Measurements from ENCODE around the gene DMRTB1. TPM values are rescaled to one million over a fixed set of nuclear protein-coding genes. Genes with fewer than 3 reads are reported as not detected.

DMRTB1 gene
- total and polyA plus RNA-seq, 2 donors (not counting 1 experiment from before 2014, with no cell fraction given) = not detected

DNA sequence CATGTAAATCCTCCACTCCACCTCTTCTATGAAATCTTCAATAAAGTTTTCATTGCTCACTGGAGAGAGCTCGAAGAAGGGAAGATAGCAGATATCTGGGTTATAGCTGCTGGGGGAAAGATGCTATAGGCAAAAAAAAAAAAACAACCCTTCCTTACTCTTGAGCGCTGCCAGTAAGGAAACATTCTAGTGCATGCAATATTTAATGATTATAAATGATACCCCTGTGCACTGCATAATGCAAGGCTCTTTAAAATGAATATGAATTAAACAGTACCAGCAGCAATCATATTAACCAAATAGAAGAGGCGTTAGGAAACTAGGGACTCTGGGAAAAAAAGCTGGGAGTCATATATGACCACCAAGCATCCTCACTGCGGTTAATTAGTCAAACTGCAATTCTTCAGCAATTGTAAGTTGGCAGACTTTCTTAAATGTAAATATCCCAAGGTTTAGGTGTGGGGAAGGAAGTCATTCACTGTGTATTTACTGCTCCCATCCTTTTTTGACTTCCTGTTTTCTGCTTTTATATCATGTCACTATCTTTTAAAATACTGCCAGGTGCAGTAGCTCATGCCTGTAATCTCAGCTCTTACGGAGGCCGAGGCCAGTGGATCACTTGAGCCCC is 3.7 kb upstream of the DMRTB1 start:
- POLR2A ChIA-PET = no interaction called here
- Histone ChIP-seq H3K27ac (ENCODE audit: low read length in 2 of 2) (no peak overlapping the region), H3K9me3 (ENCODE audit: control extremely low read depth in 1 of 3, control insufficient read depth in 2 of 3, insufficient read depth in 1 of 3, low read length in 2 of 3) (no peaks in the 10 kb centered on the region), H4K20me1 (ENCODE audit: control insufficient read depth, insufficient read depth, low read length, poor library complexity, severe bottlenecking) (no peaks in the 10 kb centered on the region), H3K9ac (ENCODE audit: low read length) (no peak overlapping the region), H3K27me3 (replicated peaks in 1 of 4; ENCODE audit: control extremely low read depth in 1 of 4, control insufficient read depth in 3 of 4, insufficient read depth in 4 of 4, low read length in 3 of 4) (no peaks in the 10 kb centered on the region), H3K36me3 (replicated peaks in 1 of 2; ENCODE audit: control extremely low read depth in 1 of 2, control insufficient read depth in 1 of 2, extremely low read depth in 1 of 2, insufficient read depth in 2 of 2, low read length in 1 of 2) (no peaks in the 10 kb centered on the region), H3K4me1 (ENCODE audit: control insufficient read depth in 2 of 2, insufficient read depth in 2 of 2, low read length in 2 of 2) (no peaks in the 10 kb centered on the region), H3K4me2 (replicated peaks; ENCODE audit: low read depth, low read length, poor library complexity, severe bottlenecking) (no peak overlapping the region), H2AFZ (ENCODE audit: insufficient read depth, low read depth, low read length, poor library complexity, severe bottlenecking) (no peak overlapping the region), H3K4me3 (ENCODE audit: control extremely low read depth in 1 of 5, extremely low read depth in 1 of 5, insufficient read depth in 1 of 5, low read depth in 2 of 5, low read length in 4 of 5) (no peak overlapping the region), H3K79me2 (ENCODE audit: control insufficient read depth, insufficient read depth, low read length) (no peaks in the 10 kb centered on the region)
- ATAC-seq (ENCODE audit: low read depth) (no peak), DNase-seq (no peak)
- Mint-ChIP-seq H3K4me3 (no peak overlapping the region), H3K4me1 (no peaks in the 10 kb centered on the region), H3K27ac (no peak overlapping the region), H3K27me3 (peaks cover 15% of the 10 kb centered on the region), H3K9me3 (ENCODE audit: insufficient read depth) (no peaks in the 10 kb centered on the region)
- no CpG with 5 or more reads among the region's 6 CpGs for WGBS (ENCODE audit: insufficient coverage)
- TF ChIP-seq EZH2 (IDR thresholded peaks at IDR 0.05; ENCODE audit: borderline replicate concordance, insufficient read depth, low read depth, low read length, poor library complexity, severe bottlenecking) = no peak
- TF ChIP-seq, protein P1, sequence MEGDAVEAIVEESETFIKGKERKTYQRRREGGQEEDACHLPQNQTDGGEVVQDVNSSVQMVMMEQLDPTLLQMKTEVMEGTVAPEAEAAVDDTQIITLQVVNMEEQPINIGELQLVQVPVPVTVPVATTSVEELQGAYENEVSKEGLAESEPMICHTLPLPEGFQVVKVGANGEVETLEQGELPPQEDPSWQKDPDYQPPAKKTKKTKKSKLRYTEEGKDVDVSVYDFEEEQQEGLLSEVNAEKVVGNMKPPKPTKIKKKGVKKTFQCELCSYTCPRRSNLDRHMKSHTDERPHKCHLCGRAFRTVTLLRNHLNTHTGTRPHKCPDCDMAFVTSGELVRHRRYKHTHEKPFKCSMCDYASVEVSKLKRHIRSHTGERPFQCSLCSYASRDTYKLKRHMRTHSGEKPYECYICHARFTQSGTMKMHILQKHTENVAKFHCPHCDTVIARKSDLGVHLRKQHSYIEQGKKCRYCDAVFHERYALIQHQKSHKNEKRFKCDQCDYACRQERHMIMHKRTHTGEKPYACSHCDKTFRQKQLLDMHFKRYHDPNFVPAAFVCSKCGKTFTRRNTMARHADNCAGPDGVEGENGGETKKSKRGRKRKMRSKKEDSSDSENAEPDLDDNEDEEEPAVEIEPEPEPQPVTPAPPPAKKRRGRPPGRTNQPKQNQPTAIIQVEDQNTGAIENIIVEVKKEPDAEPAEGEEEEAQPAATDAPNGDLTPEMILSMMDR (IDR thresholded peaks at IDR 0.05) = no peak
- intact Hi-C loops (cut with micrococcal nuclease) = no loop called here
- CTCF ChIA-PET = no interaction called here

DNA sequence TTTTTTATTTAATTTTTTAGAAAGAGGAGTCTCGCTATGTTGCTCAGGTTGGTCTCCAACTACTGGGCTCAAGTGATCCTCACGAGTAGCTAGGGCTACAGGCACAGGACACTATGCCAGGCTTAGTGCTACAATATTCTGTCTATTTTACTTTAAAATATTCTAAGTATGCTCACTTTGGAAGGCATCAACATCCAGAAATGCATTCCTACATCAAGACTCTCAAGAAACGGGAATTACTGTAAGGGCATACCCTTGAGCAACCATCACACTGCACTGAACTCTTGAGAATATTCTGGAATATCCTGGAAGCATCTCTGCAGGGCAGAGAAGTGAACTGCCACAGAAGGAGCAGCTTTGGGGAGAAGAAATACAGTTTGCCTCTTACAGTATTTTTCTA is 565 bp upstream of the DMRTB1 start:
- no peak overlapping the region for H3K27ac Mint-ChIP-seq
- Histone ChIP-seq H3K27ac (ENCODE audit: low read length in 2 of 2) (no peak overlapping the region), H3K79me2 (ENCODE audit: control insufficient read depth, insufficient read depth, low read length) (no peaks in the 10 kb centered on the region), H2AFZ (ENCODE audit: insufficient read depth, low read depth, low read length, poor library complexity, severe bottlenecking) (no peak overlapping the region), H3K36me3 (replicated peaks in 1 of 2; ENCODE audit: control extremely low read depth in 1 of 2, control insufficient read depth in 1 of 2, extremely low read depth in 1 of 2, insufficient read depth in 2 of 2, low read length in 1 of 2) (no peaks in the 10 kb centered on the region), H3K4me2 (replicated peaks; ENCODE audit: low read depth, low read length, poor library complexity, severe bottlenecking) (no peak overlapping the region), H3K9ac (ENCODE audit: low read length) (no peak overlapping the region), H4K20me1 (ENCODE audit: control insufficient read depth, insufficient read depth, low read length, poor library complexity, severe bottlenecking) (no peaks in the 10 kb centered on the region), H3K4me3 (ENCODE audit: control extremely low read depth in 1 of 5, extremely low read depth in 1 of 5, insufficient read depth in 1 of 5, low read depth in 2 of 5, low read length in 4 of 5) (no peak overlapping the region), H3K9me3 (ENCODE audit: control extremely low read depth in 1 of 3, control insufficient read depth in 2 of 3, insufficient read depth in 1 of 3, low read length in 2 of 3) (no peaks in the 10 kb centered on the region), H3K27me3 (replicated peaks in 1 of 4; ENCODE audit: control extremely low read depth in 1 of 4, control insufficient read depth in 3 of 4, insufficient read depth in 4 of 4, low read length in 3 of 4) (no peaks in the 10 kb centered on the region), H3K4me1 (ENCODE audit: control insufficient read depth in 2 of 2, insufficient read depth in 2 of 2, low read length in 2 of 2) (no peaks in the 10 kb centered on the region)
- intact Hi-C loops (cut with micrococcal nuclease) = no loop called here
- no peak for DNase-seq
- no peak overlapping the region for H3K4me3 Mint-ChIP-seq
- H3K4me1 Mint-ChIP-seq = no peaks in the 10 kb centered on the region
- H3K9me3 Mint-ChIP-seq (ENCODE audit: insufficient read depth) = no peaks in the 10 kb centered on the region
- no peak for ATAC-seq (ENCODE audit: low read depth)
- TF ChIP-seq EZH2 (IDR thresholded peaks at IDR 0.05; ENCODE audit: borderline replicate concordance, insufficient read depth, low read depth, low read length, poor library complexity, severe bottlenecking) = no peak
- ChIA-PET CTCF (no interaction called here), POLR2A (no interaction called here)
- 100% methylated on average over 1 of the region's 3 CpGs for WGBS (ENCODE audit: insufficient coverage)
- peaks cover 14% of the 10 kb centered on the region for H3K27me3 Mint-ChIP-seq
